Measurements from ENCODE around the gene MUSK. TPM values are rescaled to one million over a fixed set of nuclear protein-coding genes. Genes with fewer than 3 reads are reported as not detected.
"Not testable (repeated sequence)": the region's sequence is repeated elsewhere in the genome, so short reads cannot be mapped to it uniquely, and the experiment has no call there.

Gene MUSK
- total RNA-seq, 1 donor from 2014 or later: not detected

DNA sequence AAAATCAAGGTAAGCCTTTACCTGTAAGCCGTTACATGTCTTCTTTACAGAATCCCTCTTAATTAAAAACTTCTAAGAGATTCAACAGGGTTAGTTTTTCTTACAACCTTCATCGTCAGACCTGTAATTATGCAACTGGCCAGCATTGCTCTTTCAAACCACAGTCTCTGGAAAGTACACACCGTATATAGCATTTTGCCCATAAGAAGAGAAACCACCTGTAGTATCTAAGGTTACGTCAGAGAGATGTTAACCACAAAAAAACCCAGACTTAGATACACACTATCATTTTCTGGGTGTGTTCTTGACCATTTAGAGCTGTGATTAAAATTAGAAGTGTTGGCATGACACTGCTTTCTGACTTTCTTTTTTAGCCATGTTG, 140.0 kb downstream of the MUSK start:
- DNase-seq (ENCODE audit: low spot score): no peak

DNA sequence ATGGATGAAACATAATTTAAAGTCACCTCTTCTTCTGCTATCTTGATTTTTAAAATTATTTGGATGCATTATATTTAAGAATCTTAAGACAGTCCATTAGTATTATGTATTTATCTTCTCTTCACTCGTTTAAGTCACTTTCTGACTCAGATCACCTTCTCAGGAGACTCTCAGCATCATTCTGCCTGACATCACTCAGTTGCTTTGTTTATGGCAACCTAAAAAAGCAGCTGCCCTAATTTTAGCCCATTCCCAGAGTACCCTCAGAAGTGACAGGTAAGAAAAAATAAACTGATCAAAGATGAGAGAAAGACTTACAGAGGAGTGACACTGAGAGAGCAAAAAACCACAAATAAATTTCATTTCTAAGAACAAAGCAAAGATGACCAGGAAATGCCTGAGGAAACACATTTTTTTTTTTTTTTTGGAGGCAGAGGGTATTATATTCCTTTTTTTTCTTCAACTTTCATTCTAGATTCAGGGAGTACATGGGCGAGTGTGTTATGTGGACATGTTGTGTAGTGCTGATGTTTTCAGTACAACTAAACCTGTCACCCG, 140.5 kb downstream of the MUSK start:
- no peak for DNase-seq (ENCODE audit: low spot score)

DNA sequence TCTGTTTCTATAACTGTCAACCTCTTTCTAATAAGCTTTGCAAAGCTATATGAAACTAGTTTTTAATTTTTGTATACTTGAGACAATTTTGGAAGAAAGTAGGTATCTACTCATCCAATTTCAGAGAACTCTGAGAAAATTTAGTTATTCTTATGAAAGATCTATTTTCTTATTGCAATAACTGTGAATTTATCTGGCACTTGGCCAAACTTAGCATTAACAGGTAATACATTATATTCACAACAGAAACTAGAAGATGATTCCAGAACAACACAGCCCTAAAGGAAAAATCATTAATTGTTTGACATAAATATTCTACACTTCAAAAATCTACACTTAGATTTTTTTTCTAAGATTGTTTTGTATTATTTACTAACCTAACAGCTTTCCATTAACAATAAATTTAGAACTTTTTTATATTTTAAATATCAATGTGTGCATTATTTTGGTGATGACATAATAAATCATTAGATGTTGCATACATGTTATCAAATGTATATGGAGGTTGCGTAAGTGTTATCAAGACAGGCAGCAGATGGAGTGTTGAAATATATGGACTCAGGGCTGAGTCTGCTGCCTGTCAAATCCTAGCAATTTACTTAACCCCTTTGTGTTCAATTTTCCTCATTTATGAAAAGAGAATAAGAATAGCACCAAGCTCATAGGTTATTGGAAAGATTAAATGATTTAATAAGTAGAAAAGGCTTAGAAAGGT, 141.8 kb downstream of the MUSK start:
- no peak for DNase-seq (ENCODE audit: low spot score)

DNA sequence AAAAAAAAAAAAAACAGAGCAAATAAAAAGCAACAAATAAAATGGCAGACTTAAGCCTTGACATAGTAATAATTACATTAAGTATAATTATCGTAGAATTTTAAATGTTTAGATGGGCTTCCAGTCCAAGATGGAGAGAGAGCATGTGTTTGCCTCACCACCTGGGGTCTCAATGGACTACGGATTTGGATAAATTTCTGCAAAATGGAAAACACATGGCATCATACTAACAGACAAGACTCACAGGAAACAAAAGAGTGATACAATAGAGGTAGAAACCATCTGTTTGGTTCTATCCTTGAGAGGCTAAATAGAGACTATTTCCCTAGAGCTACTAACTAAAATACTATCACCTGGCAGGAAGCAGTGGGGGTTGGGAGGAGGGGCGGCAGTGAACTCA, 144.3 kb downstream of the MUSK start:
- DNase-seq (ENCODE audit: low spot score): no peak

DNA sequence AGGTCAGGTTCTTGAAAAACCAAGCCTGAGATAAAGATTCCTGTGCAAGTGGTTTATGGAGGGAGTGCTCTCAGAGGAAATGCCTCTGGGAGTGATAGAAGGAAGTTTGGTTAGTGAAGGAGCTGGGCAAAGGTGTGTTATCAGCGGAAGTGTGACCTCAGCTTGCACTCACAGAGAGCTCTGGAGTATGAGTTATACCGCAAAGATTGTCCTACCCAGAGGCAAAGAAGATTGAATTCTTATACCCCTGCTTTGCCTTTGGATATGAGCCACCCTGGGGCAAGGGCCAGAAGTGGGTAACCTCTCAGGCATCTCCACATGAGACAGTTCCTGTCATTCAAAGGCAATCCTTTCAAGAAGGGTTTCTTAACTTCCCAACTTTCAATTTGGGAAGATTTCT, 145.6 kb downstream of the MUSK start:
- no peak for DNase-seq (ENCODE audit: low spot score)

DNA sequence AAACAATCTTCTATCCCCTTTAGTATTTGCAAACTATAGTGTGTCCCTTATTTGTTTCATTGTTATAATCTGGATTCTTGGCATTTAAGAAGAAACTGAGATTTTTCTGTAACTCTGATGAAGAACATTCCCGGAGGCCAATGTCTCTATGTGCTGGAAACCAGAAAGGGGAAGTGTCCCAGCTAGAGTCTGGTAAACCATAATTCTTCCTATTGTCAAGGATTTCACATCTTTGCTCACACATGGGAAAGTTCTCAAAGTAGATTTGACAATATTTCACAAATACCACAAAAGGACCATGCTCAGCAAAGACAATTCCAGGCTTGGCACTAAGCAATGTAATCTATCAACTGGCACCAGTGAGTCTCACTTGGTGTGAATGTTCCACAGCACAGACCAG, 146.8 kb downstream of the MUSK start:
- DNase-seq (ENCODE audit: low spot score): no peak

DNA sequence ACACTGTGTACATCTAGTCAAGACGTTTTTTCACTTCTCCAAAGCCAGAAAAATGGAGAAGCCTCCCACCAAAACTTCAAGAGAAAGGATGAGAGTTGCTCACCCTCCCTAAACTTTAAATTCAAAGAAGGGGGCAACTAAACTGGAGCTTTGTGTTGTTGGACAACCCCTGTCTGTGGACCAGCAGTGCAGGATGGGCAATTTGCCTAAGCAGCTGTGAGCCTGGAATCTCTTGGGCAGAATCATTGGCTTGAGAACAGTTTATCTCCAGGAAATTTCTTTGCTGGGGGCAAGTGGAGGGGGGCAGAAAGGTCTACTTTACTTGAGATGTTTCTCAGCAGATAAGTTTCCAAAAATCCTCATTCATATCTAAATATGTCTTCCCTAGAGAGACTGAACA, 151.8 kb downstream of the MUSK start:
- DNase-seq (ENCODE audit: low spot score): no peak

DNA sequence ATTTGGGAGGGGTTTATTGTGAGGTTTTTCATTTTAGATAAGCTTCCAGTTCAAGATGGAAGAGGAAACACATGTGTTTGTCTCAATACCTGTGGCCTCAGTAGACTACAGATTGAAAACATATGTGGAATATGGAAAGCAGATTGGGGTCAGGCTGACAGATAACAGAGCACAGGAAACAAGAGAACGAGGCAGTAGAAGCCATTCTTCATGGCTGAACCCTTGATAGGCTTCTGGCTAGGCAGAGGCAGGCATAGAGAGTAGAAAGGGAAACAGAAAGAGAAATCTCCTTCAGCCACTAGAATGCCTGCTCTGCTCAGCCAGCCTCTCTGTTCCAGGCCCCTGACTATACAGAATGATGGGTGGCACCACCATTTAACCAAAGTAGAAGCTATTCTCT, 152.5 kb downstream of the MUSK start:
- no peak for DNase-seq (ENCODE audit: low spot score)

DNA sequence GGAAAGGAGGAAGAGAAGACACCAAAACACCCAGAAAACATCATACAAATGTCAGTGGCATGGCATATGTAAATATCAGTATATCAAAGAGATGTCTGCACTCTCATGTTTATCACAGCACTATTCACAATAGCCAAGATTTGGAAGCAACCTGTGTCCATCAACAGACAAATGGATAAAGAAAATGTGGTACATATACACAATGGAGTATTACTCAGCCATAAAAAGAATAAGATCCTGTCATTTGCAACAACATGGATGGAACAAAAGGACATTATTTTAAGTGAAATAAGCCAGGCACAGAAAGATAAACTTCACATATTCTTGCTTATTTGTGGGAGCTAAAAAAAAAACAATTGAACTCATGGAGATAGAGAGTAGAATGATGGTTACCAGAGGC, 156.5 kb downstream of the MUSK start:
- DNase-seq (ENCODE audit: low spot score): not testable (repeated sequence)

DNA sequence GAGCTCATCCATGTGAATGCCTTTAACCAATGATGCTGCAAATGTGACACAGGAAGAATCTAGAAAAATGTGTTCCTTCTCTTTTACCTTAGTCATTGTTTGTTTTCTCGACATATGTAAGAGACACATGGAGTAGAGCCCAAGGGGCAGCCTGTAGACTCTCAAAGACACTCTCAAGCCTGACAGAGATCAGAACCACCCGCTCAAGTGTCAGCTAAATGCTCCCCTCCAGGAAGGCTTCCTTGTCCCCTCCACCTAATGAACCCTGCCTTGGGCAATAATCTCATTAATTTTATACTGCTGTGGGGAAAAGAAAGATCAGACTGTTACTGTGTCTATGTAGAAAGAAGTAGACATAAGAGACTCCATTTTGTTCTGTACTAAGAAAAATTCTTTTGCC, 157.4 kb downstream of the MUSK start:
- no peak for DNase-seq (ENCODE audit: low spot score)

DNA sequence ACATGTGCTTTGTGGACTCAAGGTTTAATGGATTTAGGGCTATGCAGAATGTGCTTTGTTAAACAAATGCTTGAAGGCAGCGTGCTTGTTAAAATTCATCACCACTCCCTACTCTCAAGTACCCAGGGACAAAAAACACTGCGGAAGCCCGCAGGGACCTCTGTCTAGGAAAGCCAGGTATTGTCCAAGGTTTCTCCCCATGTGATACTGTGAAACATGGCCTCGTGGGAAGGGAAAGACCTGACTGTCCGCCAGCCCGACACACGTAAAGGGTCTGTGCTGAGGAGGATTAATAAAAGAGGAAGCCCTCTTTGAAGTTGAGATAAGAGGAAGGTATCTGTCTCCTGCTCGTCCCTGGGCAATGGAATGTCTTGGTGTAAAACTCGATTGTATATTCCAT, 157.8 kb downstream of the MUSK start:
- DNase-seq (ENCODE audit: low spot score): not testable (repeated sequence)

DNA sequence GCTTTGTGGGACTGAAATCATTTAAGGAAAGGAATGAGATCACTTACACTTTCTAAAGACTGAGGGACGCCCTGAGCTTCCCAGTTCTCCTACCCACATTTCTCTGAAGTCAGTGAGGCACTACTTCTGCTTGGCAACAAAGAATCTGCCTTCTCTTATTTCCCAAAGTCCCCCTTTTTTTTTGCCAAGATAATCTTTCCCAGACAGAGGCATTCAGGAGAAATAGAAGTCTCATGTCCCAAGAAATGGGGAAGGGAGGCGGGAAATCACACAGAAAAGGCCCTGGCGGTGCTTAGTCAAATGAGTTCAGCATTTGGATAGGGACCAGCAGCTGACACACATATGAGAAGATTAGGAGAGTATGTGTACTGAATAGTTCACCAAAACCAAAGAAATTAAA, 159.7 kb downstream of the MUSK start:
- DNase-seq (ENCODE audit: low spot score): no peak

DNA sequence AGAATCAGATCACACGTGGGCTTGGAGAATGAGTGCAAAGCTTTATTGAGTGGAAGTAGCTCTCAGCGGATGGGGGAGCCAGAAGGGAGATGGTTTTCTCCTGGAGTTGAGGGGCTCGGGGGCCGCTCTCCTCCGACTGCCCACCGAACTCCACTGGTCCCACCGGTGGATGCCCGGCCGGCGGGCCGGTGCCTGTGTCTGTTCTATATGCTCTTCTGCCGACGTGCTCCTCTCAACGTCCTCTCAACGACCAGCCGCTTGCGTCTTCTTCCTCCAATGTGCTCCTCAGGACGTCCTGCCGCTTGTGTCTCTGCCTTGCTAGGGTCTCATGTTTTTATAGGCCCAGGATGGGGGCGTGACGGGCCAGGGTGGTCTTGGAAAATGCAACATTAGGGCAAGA, 161.9 kb downstream of the MUSK start:
- DNase-seq (ENCODE audit: low spot score): no peak

DNA sequence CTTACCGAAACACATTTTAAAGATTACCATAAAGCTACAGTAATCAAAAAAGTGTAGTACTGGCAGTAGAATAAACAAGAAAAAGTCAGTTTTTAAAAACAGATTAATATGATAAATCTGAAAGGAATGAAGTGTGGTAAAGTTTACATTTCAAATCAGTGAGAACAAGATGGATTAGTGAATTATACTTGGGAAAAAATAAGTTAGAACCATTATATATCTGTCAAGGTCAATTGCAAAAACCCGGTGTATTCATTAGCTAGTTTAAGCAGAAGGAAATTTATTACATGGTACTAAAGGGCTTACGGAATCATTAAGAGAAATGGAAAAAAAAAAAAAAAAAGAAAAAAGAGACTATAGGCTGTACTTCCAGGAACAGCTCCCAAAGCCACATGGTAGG, 164.3 kb downstream of the MUSK start:
- no peak for DNase-seq (ENCODE audit: low spot score)

DNA sequence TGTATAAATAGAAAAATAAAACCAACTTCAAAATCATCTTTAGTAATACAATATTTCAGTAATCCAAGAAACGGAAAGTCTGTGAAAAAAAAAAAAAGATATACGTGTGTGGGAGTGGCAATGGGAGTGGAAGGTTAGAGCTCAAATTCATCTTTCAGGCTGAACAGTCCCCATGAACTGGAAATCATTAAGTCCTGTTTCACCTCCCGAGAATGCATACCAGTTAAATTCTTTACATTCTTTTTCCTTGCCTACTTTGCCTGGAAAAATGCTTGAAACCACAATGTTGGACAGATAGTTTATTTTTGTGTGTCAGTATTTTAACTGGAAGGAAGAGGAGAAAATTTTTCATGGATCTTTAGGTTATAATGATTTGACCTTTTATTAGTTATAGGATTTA, 166.8 kb downstream of the MUSK start:
- DNase-seq (ENCODE audit: low spot score): no peak

DNA sequence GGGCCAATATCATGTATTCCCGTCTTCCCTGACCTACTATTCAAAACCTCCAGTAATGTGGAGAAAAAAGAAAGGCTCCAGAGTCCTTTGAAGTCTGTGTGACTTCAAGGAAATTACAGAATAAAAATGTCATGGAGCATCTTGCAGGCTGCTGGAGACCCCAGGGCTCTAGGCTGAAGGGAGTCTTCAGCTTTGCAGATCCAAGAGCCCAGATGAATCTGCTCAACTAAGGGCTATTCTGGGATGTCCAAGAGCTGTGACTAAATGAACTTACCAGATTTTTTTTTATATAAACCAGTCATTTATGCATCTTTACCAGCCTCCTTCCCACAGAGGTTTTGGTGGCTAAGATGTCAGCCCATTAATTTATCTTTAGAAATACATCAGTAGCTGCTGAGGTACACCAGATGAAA, 167.3 kb downstream of the MUSK start:
- DNase-seq (ENCODE audit: low spot score): no peak

DNA sequence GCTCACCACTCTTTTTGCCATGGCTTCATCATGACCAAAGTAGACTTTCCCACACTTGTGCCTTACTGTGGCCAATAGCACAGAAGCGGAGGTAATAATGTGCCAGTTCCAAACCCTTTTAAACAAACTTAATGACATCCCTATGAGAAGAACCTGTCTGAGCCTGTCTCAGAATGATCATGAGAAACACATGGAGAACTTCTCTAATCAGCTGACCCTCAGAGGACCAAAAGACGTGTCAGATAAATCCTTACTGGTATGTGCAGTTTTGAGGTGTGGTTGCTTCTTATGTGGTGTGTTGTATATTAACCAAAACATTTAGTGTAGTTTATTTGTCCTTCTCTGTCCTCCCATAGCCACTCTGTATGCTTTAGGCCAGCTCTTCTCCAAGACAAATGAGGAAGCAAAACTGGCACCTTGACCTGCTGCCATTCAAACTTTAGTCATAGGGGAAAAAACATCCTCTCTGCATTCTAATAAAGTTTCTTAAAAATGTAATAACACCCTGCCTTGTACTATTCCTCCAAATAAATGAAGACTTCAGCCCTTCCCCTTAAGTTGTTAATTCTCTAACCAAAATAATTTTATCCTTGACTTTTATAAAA, 168.9 kb downstream of the MUSK start:
- DNase-seq (ENCODE audit: low spot score): no peak

DNA sequence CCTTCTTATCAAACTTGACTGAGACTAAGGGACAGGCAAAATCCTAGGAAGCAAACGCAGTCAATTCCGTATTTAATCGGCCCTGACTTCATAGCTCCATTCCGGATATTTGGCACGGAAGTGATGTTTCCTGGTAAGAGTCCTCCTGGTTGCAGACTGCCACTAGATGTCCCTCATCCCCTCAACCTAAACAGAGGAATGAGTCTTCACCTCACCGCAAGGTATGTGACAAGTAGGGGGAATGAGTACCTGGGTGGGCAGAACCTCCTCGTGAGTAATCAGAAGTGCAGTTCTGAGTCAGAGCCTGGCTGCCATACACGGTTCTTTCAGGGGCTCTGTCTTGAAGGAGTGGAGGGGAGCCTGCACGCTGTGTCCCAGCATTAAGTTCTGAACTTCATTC, 173.6 kb downstream of the MUSK start:
- DNase-seq (ENCODE audit: low spot score): no peak

DNA sequence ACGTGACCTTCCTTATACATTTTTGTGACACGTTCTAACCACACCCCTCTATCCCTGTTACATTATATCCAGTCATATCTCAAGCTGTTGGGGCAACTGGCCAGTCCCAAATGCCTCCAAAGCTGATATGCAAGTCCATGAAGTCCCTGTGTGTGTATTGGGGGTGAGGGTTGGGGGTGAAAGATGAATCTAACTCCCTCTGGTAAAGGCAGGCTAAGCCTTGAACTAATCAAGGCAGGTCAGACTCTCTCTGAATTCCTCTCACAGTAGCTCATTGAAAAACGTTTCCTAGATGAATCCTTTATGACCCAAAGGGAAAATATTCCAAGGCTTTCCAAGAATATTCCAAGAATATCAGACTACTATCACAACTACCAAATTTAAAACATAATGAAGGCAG, 174.4 kb downstream of the MUSK start:
- DNase-seq (ENCODE audit: low spot score): no peak

DNA sequence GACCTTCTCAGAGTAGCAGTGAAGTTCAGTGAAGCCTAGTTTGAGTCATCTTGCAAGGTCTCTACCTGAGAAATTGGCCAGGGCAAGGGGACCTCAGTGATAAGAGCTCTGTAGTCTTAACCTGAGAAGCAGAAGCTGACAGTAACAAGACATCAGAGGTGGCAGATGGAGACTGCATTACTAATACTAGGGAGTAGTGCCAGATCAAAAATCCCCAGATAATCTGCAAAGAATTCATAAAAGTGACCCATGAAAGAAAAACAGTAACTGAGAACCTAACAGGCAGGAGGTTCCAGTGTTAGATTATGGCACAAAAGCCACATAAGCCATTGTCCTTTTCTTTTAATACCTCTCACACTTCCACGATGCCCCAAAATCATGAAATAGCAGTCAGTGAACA, 175.5 kb downstream of the MUSK start:
- DNase-seq (ENCODE audit: low spot score): no peak

DNA sequence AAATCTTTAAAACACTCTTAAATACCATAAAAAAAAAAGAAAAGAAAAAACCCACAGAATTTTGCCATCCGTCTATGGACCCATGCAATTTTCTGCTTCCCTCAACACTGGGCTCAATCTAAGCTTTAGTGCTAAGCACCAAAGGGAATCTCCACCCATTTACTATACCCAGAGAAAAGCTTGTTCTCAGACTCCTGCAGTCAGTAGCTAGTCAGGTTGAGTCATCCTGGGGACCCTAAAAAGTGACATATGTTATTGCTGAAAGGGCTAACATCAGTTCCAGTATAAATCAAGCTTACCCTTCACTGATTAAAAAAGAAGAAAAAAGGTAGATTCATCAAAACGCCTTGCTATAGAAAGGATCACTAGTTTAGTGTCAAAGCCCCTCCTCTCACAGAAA, 177.6 kb downstream of the MUSK start:
- DNase-seq (ENCODE audit: low spot score): no peak

DNA sequence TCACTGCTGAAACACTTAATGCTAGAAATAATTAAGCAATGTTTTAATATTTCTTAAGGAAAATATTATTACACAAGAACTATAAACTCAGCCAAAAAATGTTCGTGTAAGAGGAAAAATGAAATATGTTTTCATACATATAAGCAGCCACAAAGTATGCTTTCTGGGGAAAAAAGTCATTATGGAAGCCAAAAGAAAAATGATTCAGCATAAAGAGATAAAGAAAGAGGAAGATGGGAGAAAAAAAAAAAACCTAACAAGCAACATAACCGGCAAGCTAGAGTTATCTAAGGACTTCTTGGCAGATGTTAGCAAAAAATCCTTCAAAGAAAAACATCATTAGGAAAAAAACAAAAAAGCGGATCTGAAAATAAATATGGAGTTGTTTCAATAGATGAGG, 179.1 kb downstream of the MUSK start:
- DNase-seq (ENCODE audit: low spot score): no peak
